Measurements from ENCODE around the gene CLIP3. TPM values are rescaled to one million over a fixed set of nuclear protein-coding genes. Genes with fewer than 3 reads are reported as not detected.

Gene CLIP3
- total and polyA plus RNA-seq, 2 of the 13 experiments (the other 11 are each of a cell fraction or from before 2014, with no cell fraction given), result 0.15 to 1.2 TPM

GRCh38 chr19:36058481-36059179 is 26.0 kb upstream of the CLIP3 start (continued):
- 0 out of 2 replicates have a peak, but pooled peaks have one; percentile 63 for TF ChIP-seq HBP1 (CRISPR knock-in tag; IDR thresholded peaks at IDR 0.05; ENCODE audit: low read depth)
- TF ChIP-seq EP300 (IDR thresholded peaks at IDR 0.05; ENCODE audit: low read depth in 2 of 2, low read length in 2 of 2), result peak; percentile 30 to 57; a peak in 3 of 4 replicates
- peak; percentile 77; the same call in 1 of the 2 replicates for TF ChIP-seq EP300 (CRISPR knock-in tag; IDR thresholded peaks at IDR 0.05; ENCODE audit: borderline replicate concordance)
- TF ChIP-seq SKIL (CRISPR knock-in tag; IDR thresholded peaks at IDR 0.05; ENCODE audit: borderline replicate concordance), result no peak
- no peak for TF ChIP-seq RBM22 (optimal IDR thresholded peaks at IDR 0.05; ENCODE audit: low read length)
- no peak for TF ChIP-seq TFDP2 (CRISPR knock-in tag; IDR thresholded peaks at IDR 0.05)
- no peak for TF ChIP-seq GABPA (IDR thresholded peaks at IDR 0.05; ENCODE audit: low read depth, low read length)
- no peak for TF ChIP-seq GABPA (CRISPR knock-in tag; IDR thresholded peaks at IDR 0.05; ENCODE audit: low read depth)
- no peak for TF ChIP-seq ERF (CRISPR knock-in tag; IDR thresholded peaks at IDR 0.05)
- 0 out of 2 replicates have a peak, but pooled peaks have one; percentile 42 for TF ChIP-seq ZNF274 (CRISPR knock-in tag; IDR thresholded peaks at IDR 0.05)
- TF ChIP-seq ZBTB21 (CRISPR knock-in tag; IDR thresholded peaks at IDR 0.05), result no peak
- no peak for TF ChIP-seq ZNF672 (CRISPR knock-in tag; IDR thresholded peaks at IDR 0.05)
- peak; percentile 43; the same call in 1 of the 2 replicates for TF ChIP-seq ETV5 (CRISPR knock-in tag; IDR thresholded peaks at IDR 0.05; ENCODE audit: borderline replicate concordance)
- TF ChIP-seq MXD1 (CRISPR knock-in tag; IDR thresholded peaks at IDR 0.05), result no peak
- TF ChIP-seq PATZ1 (CRISPR knock-in tag; IDR thresholded peaks at IDR 0.05), result peak; percentile 41; the same call in 1 of the 2 replicates
- TF ChIP-seq NR2C2 (CRISPR knock-in tag; IDR thresholded peaks at IDR 0.05; ENCODE audit: borderline replicate concordance), result peak; percentile 56; the same call in 1 of the 2 replicates
- TF ChIP-seq ZNF703 (CRISPR knock-in tag; IDR thresholded peaks at IDR 0.05; ENCODE audit: borderline replicate concordance), result no peak
- no peak for TF ChIP-seq ZNF276 (CRISPR knock-in tag; IDR thresholded peaks at IDR 0.05; ENCODE audit: low read depth)
- 0 out of 2 replicates have a peak, but pooled peaks have one; percentile 52 for TF ChIP-seq MEIS2 (CRISPR knock-in tag; IDR thresholded peaks at IDR 0.05)

All from HepG2 (cell line).